IMR-90 (cell line): ENCODE measurements around the gene DSCAM. TPM values are rescaled to one million over a fixed set of nuclear protein-coding genes. Genes with fewer than 3 reads are reported as not detected.

Source experiments
- ATAC-seq: fragments of 200-7000 bp; cut with Tn5 transposase; 2 replicates; pipeline ENCODE4 v1.9.1; 2020; ENCODE audit warnings: low read depth, mild to moderate bottlenecking, moderate library complexity
- BruUV-seq: library from RNA; stranded (reverse); fragments of 400-500 nt; replicated peaks from 2 replicates; lab custom pipeline; 2021; lab: Mats Ljungman, UMichigan
- CTCF ChIA-PET: fragments of 300-600 bp; formaldehyde crosslinking; extraction: SDS; loops from one replicate; lab custom pipeline; 2021; ENCODE audit warnings: antibody characterized with exemption; lab: Yijun Ruan, JAX
- POLR2A ChIA-PET: fragments of 300-600 bp; sonication (Branson Sonifier 250); formaldehyde crosslinking; loops from one replicate; lab custom pipeline; 2022; ENCODE audit warnings: antibody characterized with exemption; ENCODE audit not compliant: unreplicated experiment; lab: Charles Lee
- DNase-seq: peaks from one replicate; pipeline ENCODE4 v3.0.0; 2013
- H2AFZ ChIP-seq: replicated peaks from 2 replicates; pipeline ENCODE3; 2013; ENCODE audit warnings: low read length, mild to moderate bottlenecking; ENCODE audit not compliant: poor library complexity
- H2AK5ac ChIP-seq: 2 replicates; pipeline ENCODE4 v1.6.1; 2013; ENCODE audit warnings: low read depth, low read length, inconsistent platforms
- H2AK9ac ChIP-seq: replicated peaks from 2 replicates; pipeline ENCODE3; 2013; ENCODE audit warnings: mild to moderate bottlenecking, low read depth, low read length, moderate library complexity; ENCODE audit not compliant: poor library complexity
- H2BK120ac ChIP-seq: 2 replicates; pipeline ENCODE4 v1.6.1; 2013; ENCODE audit warnings: low read depth, low read length, inconsistent platforms
- H2BK15ac ChIP-seq: 3 replicates; pipeline ENCODE4 v1.6.1; 2013; ENCODE audit warnings: low read depth, low read length, inconsistent platforms
- H2BK20ac ChIP-seq: 2 replicates; pipeline ENCODE4 v1.6.1; 2013; ENCODE audit warnings: low read depth, mild to moderate bottlenecking, inconsistent platforms, low read length, moderate library complexity
- H2BK5ac ChIP-seq: 2 replicates; pipeline ENCODE4 v1.6.1; 2013; ENCODE audit warnings: mild to moderate bottlenecking, low read depth, low read length, inconsistent platforms; ENCODE audit not compliant: poor library complexity, severe bottlenecking
- H3K14ac ChIP-seq: replicated peaks from 2 replicates; pipeline ENCODE4 v1.6.1; 2013; ENCODE audit warnings: low read depth, low read length, inconsistent platforms
- H3K18ac ChIP-seq: 2 replicates; pipeline ENCODE4 v1.6.1; 2013; ENCODE audit warnings: low read depth, low read length, control low read depth
- H3K23ac ChIP-seq: 2 replicates; pipeline ENCODE4 v1.6.1; 2013; ENCODE audit warnings: low read depth, low read length, inconsistent platforms
- H3K27ac ChIP-seq: 2 replicates; pipeline ENCODE4 v1.5.1; 2013; ENCODE audit warnings: mild to moderate bottlenecking, control low read depth, low read length; ENCODE audit not compliant: insufficient read depth
- H3K27me3 ChIP-seq: 2 replicates; pipeline ENCODE4 v1.6.1; 2013; ENCODE audit warnings: low read length; ENCODE audit not compliant: control insufficient read depth, insufficient read depth
- H3K36me3 ChIP-seq: 2 replicates; pipeline ENCODE4 v1.6.1; 2013; ENCODE audit warnings: low read length, mixed read lengths; ENCODE audit not compliant: control insufficient read depth, insufficient read depth
- H3K4ac ChIP-seq: 2 replicates; pipeline ENCODE4 v1.6.1; 2013; ENCODE audit warnings: low read depth, low read length, inconsistent platforms
- H3K4me1 ChIP-seq: 2 replicates; pipeline ENCODE4 v1.6.1; 2013; ENCODE audit warnings: low read length, mixed read lengths; ENCODE audit not compliant: control insufficient read depth, insufficient read depth
- H3K4me2 ChIP-seq: 2 replicates; pipeline ENCODE4 v1.6.1; 2013; ENCODE audit warnings: low read depth, mild to moderate bottlenecking, control low read depth, low read length, moderate library complexity
- H3K4me3 ChIP-seq: 2 replicates; pipeline ENCODE4 v1.5.1; 2013; ENCODE audit warnings: low read depth, mild to moderate bottlenecking, control low read depth, low read length, moderate library complexity; ENCODE audit not compliant: insufficient read depth
- H3K56ac ChIP-seq: 2 replicates; pipeline ENCODE4 v1.6.1; 2013; ENCODE audit warnings: low read length, inconsistent platforms; ENCODE audit not compliant: insufficient read depth; ENCODE audit errors: extremely low read depth
- H3K79me1 ChIP-seq, 2 experiments: 2 replicates each; pipeline ENCODE4 v1.6.1; 2013; ENCODE audit warnings: low read length in 2 of 2, inconsistent platforms in 1 of 2, low read depth in 1 of 2
- H3K9ac ChIP-seq: 2 replicates; pipeline ENCODE4 v1.6.1; 2013; ENCODE audit warnings: low read depth, low read length, control low read depth
- H3K9me1 ChIP-seq: 2 replicates; pipeline ENCODE4 v1.6.1; 2013; ENCODE audit warnings: low read length, inconsistent platforms; ENCODE audit not compliant: insufficient read depth
- H3K9me3 ChIP-seq: 2 replicates; pipeline ENCODE4 v1.6.1; 2013; ENCODE audit warnings: low read length; ENCODE audit not compliant: control insufficient read depth, insufficient read depth
- H4K20me1 ChIP-seq: 2 replicates; pipeline ENCODE4 v1.6.1; 2013; ENCODE audit warnings: low read length, inconsistent platforms; ENCODE audit not compliant: insufficient read depth
- H4K5ac ChIP-seq: 2 replicates; pipeline ENCODE4 v1.6.1; 2013; ENCODE audit warnings: mild to moderate bottlenecking, low read depth, low read length, control low read depth
- H4K8ac ChIP-seq, 2 experiments: 2 replicates each; pipeline ENCODE4 v1.6.1; 2013; ENCODE audit warnings: low read depth in 2 of 2, low read length in 2 of 2, control low read depth in 1 of 2, inconsistent platforms in 1 of 2
- H4K91ac ChIP-seq: 2 replicates; pipeline ENCODE4 v1.6.1; 2013; ENCODE audit warnings: low read depth, low read length, inconsistent platforms; ENCODE audit not compliant: insufficient read depth
- BHLHE40 ChIP-seq: fragments of 150-350 bp; IDR thresholded peaks from 2 replicates; pipeline ENCODE4 v1.6.1; 2016; ENCODE audit warnings: mild to moderate bottlenecking, low read depth, low read length
- CEBPB ChIP-seq: IDR thresholded peaks from 2 replicates; pipeline ENCODE4 v1.6.1; 2012; ENCODE audit warnings: low read depth, low read length, improper control_type of control experiment
- FOS ChIP-seq: fragments of 150-350 bp; IDR thresholded peaks from 2 replicates; pipeline ENCODE4 v1.6.1; 2016; ENCODE audit warnings: low read depth, low read length
- MXI1 ChIP-seq: IDR thresholded peaks from 2 replicates; pipeline ENCODE4 v1.6.1; 2012; ENCODE audit warnings: low read depth, mild to moderate bottlenecking, low read length, moderate library complexity, borderline replicate concordance
- NFE2L2 ChIP-seq: fragments of 150-350 bp; IDR thresholded peaks from 2 replicates; pipeline ENCODE4 v1.6.1; 2016; ENCODE audit warnings: low read depth, mild to moderate bottlenecking, low read length
- POLR2A ChIP-seq: IDR thresholded peaks from 2 replicates; pipeline ENCODE4 v1.6.1; 2012; ENCODE audit warnings: mild to moderate bottlenecking, low read depth, low read length
- RAD21 ChIP-seq: IDR thresholded peaks from 2 replicates; pipeline ENCODE4 v1.6.1; 2012; ENCODE audit warnings: low read length, improper control_type of control experiment
- RCOR1 ChIP-seq: IDR thresholded peaks from 2 replicates; pipeline ENCODE4 v1.6.1; 2012; ENCODE audit warnings: mild to moderate bottlenecking, low read length, improper control_type of control experiment; ENCODE audit not compliant: insufficient replicate concordance
- SMC3 ChIP-seq: fragments of 150-350 bp; IDR thresholded peaks from 2 replicates; pipeline ENCODE4 v1.6.1; 2016; ENCODE audit warnings: low read depth, mild to moderate bottlenecking, antibody characterized with exemption, low read length, moderate library complexity
- WGBS, 2 experiments: methylation state at CpG; one replicate each; pipeline versions ENCODE4 v1.1.5 to v1.1.7; 2013; ENCODE audit warnings: missing lambda C conversion rate in 2 of 2; ENCODE audit not compliant: insufficient read length in 1 of 2; ENCODE audit errors: extremely low coverage in 2 of 2; 5-methylcytosine and 5-hydroxymethylcytosine counted together
- dilution Hi-C: fragments of 300-500 bp; cut with HindIII; formaldehyde crosslinking; loops from one replicate; pipeline ENCODE4 v1.14.3; 2018; ENCODE audit warnings: low sequenced_read_pairs; ENCODE audit not compliant: unreplicated experiment
- in situ Hi-C: fragments of 300-500 bp; cut with MboI; formaldehyde crosslinking; loops from 3 replicates; pipeline ENCODE4 v1.14.3; 2019; ENCODE audit warnings: low sequenced_read_pairs, inconsistent platforms, mixed read lengths
- intact Hi-C: fragments of 100-400 bp; cut with micrococcal nuclease; formaldehyde crosslinking; loops from 2 replicates; pipeline ENCODE4 v1.10.0; 2022
- polyA plus RNA-seq, 3 experiments: library from polyadenylated mRNA; depleted of rRNA; stranded (reverse); fragments of >200 nt; gene quantifications; 2 replicates each; pipeline ENCODE4 v1.2.3, GENCODE V29; 2012; ENCODE audit warnings: low replicate concordance in 1 of 3
- total RNA-seq: library from RNA; depleted of rRNA; stranded (reverse); fragments of >200 nt; gene quantifications from 2 replicates; pipeline ENCODE4 v1.2.3, GENCODE V29; 2012
- TF ChIP-seq, protein P1 (sequence below): fragments of 150-350 bp; IDR thresholded peaks from 2 replicates; pipeline ENCODE4 v1.6.1; 2017; ENCODE audit warnings: mild to moderate bottlenecking, antibody characterized with exemption, low read length, low read depth
- TF ChIP-seq, protein P2 (sequence below): conservative IDR thresholded peaks from 2 replicates; pipeline ENCODE4 v1.5.1; 2012; ENCODE audit warnings: mild to moderate bottlenecking, low read depth, low read length, improper control_type of control experiment

DSCAM gene
- total and polyA plus RNA-seq, 2 of the 4 experiments (the other 2 are of a cell fraction) = under 0.01 to 0.02 TPM

DNA sequence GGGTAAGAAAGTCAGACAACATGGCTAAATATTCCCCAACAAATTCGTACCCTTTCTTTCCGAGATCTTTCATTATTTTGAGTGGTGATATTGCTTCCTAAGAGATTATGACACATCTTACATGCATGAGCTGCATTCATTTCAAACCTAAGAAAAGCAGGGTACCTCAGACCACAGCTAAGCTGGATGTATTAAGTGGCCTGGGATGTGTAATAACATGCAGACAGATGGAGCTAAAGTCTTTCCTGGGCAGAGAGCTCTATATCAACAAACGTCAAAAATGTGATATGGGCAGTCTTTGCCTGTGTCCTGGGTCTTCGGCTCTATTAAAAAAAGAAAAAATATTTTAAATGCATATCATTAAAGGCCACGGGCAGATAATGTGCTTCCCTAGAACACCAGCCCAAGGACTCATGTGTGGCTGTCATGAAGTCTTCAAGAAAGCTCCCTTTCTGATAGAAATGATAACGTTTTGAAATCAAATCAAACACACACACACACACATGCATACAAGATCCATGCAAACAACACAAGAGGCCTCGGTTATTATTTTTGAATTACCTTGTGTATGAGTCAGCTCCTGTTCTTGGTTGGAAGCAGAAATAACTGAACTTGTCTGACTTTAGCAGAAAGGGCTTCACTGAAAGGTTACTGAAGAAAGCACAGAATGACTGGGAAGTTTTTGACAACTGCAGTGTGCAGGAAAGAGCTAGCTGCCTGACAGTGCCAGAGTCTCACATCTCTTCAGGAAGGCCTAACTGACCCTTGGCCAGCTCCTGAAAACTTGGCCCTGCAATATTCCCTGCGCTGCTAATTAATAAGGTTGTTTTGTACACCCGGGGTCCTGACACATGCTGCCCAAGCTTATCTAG, 231.2 kb downstream of the DSCAM start:
- Histone ChIP-seq H2AFZ (no peak overlapping the region), H3K9me1 (no peaks in the 10 kb centered on the region), H3K9ac (no peak overlapping the region), H3K18ac (no peak overlapping the region), H4K8ac (no peak overlapping the region), H3K27me3 (no peaks in the 10 kb centered on the region), H3K56ac (no peak overlapping the region), H3K9me3 (peaks cover 18% of the 10 kb centered on the region; the same call in 1 of the 2 replicates), H3K4me1 (no peaks in the 10 kb centered on the region), H3K36me3 (no peaks in the 10 kb centered on the region), H2BK20ac (no peak overlapping the region), H2AK9ac (no peak overlapping the region), H3K4me3 (no peak overlapping the region), H4K5ac (no peak overlapping the region), H4K91ac (no peak overlapping the region), H3K27ac (no peak overlapping the region), H4K20me1 (no peaks in the 10 kb centered on the region), H3K4me2 (no peak overlapping the region), H3K14ac (no peak overlapping the region), H3K79me1 (no peaks in the 10 kb centered on the region), H3K23ac (no peak overlapping the region), H3K4ac (no peak overlapping the region), H2AK5ac (no peak overlapping the region), H2BK15ac (no peak overlapping the region), H2BK120ac (no peak overlapping the region), H2BK5ac (no peak overlapping the region)
- ChIA-PET POLR2A (no interaction called here), CTCF (no interaction called here)
- dilution Hi-C loops (no loop called here), in situ Hi-C loops (no loop called here), intact Hi-C loops (no loop called here)
- no TSS peak for BruUV-seq
- DNase-seq (no peak), ATAC-seq (no peak)
- WGBS, 2 experiments = 73% methylated on average over 2 of the region's 9 CpGs; no CpG with 5 or more reads in 1 of the 2 experiments
- no peak for TF ChIP-seq MXI1
- no peak for TF ChIP-seq NFE2L2
- TF ChIP-seq, protein P1, sequence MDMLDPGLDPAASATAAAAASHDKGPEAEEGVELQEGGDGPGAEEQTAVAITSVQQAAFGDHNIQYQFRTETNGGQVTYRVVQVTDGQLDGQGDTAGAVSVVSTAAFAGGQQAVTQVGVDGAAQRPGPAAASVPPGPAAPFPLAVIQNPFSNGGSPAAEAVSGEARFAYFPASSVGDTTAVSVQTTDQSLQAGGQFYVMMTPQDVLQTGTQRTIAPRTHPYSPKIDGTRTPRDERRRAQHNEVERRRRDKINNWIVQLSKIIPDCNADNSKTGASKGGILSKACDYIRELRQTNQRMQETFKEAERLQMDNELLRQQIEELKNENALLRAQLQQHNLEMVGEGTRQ = no peak
- TF ChIP-seq SMC3 = no peak
- no peak for TF ChIP-seq POLR2A
- TF ChIP-seq CEBPB = no peak
- TF ChIP-seq BHLHE40 = no peak
- TF ChIP-seq RAD21 = no peak
- TF ChIP-seq, protein P2, sequence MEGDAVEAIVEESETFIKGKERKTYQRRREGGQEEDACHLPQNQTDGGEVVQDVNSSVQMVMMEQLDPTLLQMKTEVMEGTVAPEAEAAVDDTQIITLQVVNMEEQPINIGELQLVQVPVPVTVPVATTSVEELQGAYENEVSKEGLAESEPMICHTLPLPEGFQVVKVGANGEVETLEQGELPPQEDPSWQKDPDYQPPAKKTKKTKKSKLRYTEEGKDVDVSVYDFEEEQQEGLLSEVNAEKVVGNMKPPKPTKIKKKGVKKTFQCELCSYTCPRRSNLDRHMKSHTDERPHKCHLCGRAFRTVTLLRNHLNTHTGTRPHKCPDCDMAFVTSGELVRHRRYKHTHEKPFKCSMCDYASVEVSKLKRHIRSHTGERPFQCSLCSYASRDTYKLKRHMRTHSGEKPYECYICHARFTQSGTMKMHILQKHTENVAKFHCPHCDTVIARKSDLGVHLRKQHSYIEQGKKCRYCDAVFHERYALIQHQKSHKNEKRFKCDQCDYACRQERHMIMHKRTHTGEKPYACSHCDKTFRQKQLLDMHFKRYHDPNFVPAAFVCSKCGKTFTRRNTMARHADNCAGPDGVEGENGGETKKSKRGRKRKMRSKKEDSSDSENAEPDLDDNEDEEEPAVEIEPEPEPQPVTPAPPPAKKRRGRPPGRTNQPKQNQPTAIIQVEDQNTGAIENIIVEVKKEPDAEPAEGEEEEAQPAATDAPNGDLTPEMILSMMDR = no peak
- TF ChIP-seq FOS = no peak
- TF ChIP-seq RCOR1 = no peak
